Measurements from ENCODE around the gene RABGAP1L.

The RABGAP1L gene

GRCh38 chr1:174870319-174870718 lies 711.0 kb downstream of the RABGAP1L start:
- Histone ChIP-seq H3K4me1 (ENCODE audit: control insufficient read depth, insufficient read depth, low read length) (peaks cover 6% of the 10 kb centered on the region), H3K36me3 (ENCODE audit: control insufficient read depth in 2 of 2, insufficient read depth in 1 of 2, low read length in 2 of 2) (no peaks in the 10 kb centered on the region), H3K9me3 (ENCODE audit: control insufficient read depth, insufficient read depth, low read depth, low read length) (no peaks in the 10 kb centered on the region), H3K4me3 (ENCODE audit: low read depth, low read length) (no peak overlapping the region), H3K27ac (ENCODE audit: extremely low read depth, low read depth, low read length) (no peak overlapping the region)
- CTCF ChIA-PET: interaction anchor here (0.7 kb wide), 2 partner anchors 63 to 516 kb away, joined by 3 to 5 read pairs; no protein-coding TSS in a partner anchor
- POLR2A ChIA-PET: no interaction called here
- no peak for TF ChIP-seq TSHZ1 (tag by site-specific recombination; IDR thresholded peaks at IDR 0.05; ENCODE audit: borderline replicate concordance)
- TF ChIP-seq ZNF510 (tag by site-specific recombination; IDR thresholded peaks at IDR 0.05; ENCODE audit: insufficient replicate concordance): no peak
- TF ChIP-seq ZNF777 (tag by site-specific recombination; IDR thresholded peaks at IDR 0.05; ENCODE audit: borderline replicate concordance): no peak
- TF ChIP-seq ZNF585B (tag by site-specific recombination; IDR thresholded peaks at IDR 0.05): no peak
- TF ChIP-seq ZIC2 (tag by site-specific recombination; IDR thresholded peaks at IDR 0.05): no peak
- no peak for TF ChIP-seq ZNF132 (tag by site-specific recombination; IDR thresholded peaks at IDR 0.05; ENCODE audit: borderline replicate concordance)
- TF ChIP-seq ZNF184 (tag by site-specific recombination; IDR thresholded peaks at IDR 0.05): no peak
- TF ChIP-seq ZNF670 (tag by site-specific recombination; IDR thresholded peaks at IDR 0.05; ENCODE audit: low read depth): no peak
- no peak for TF ChIP-seq RBAK (tag by site-specific recombination; IDR thresholded peaks at IDR 0.05)
- no peak for TF ChIP-seq ZNF449 (tag by site-specific recombination; IDR thresholded peaks at IDR 0.05)
- TF ChIP-seq ZNF610 (tag by site-specific recombination; IDR thresholded peaks at IDR 0.05; ENCODE audit: borderline replicate concordance): no peak
- no peak for TF ChIP-seq ZNF354C (tag by site-specific recombination; IDR thresholded peaks at IDR 0.05; ENCODE audit: borderline replicate concordance, low read depth)
- TF ChIP-seq ZNF704 (tag by site-specific recombination; IDR thresholded peaks at IDR 0.05): no peak
- no peak for TF ChIP-seq ZNF155 (tag by site-specific recombination; IDR thresholded peaks at IDR 0.05)
- TF ChIP-seq GLIS2 (tag by site-specific recombination; IDR thresholded peaks at IDR 0.05): no peak
- TF ChIP-seq ZNF837 (tag by site-specific recombination; IDR thresholded peaks at IDR 0.05): no peak

GRCh38 chr1:174871886-174872285 lies 712.6 kb downstream of the RABGAP1L start:
- H3K9me3 ChIP-seq (ENCODE audit: control insufficient read depth, insufficient read depth, low read depth, low read length): no peaks in the 10 kb centered on the region
- H3K4me1 ChIP-seq (ENCODE audit: control insufficient read depth, insufficient read depth, low read length): peaks cover 16% of the 10 kb centered on the region
- no peaks in the 10 kb centered on the region for H3K36me3 ChIP-seq (ENCODE audit: control insufficient read depth in 2 of 2, insufficient read depth in 1 of 2, low read length in 2 of 2)

More at GRCh38 chr1:174871886-174872285, 712.6 kb downstream of the RABGAP1L start:
- no peak overlapping the region for H3K4me3 ChIP-seq (ENCODE audit: low read depth, low read length)
- ChIA-PET POLR2A (no interaction called here), CTCF (interaction anchor here (0.6 kb wide), 1 partner anchor 61 kb away, joined by 3 read pairs; no protein-coding TSS in a partner anchor)
- TF ChIP-seq ZNF610 (tag by site-specific recombination; IDR thresholded peaks at IDR 0.05; ENCODE audit: borderline replicate concordance): no peak
- TF ChIP-seq ZNF704 (tag by site-specific recombination; IDR thresholded peaks at IDR 0.05): no peak
- no peak for TF ChIP-seq ZNF596 (tag by site-specific recombination; IDR thresholded peaks at IDR 0.05)
- TF ChIP-seq ZXDB (tag by site-specific recombination; IDR thresholded peaks at IDR 0.05): no peak
- no peak for TF ChIP-seq ZNF221 (tag by site-specific recombination; IDR thresholded peaks at IDR 0.05; ENCODE audit: borderline replicate concordance)
- H3K27ac ChIP-seq (ENCODE audit: extremely low read depth, low read depth, low read length): no peak overlapping the region

Data from HEK293 (cell line).